Spleen (tissue), 11 donors: ENCODE measurements around the gene TAF1L. TPM values are rescaled to one million over a fixed set of nuclear protein-coding genes. Genes with fewer than 3 reads are reported as not detected.

Experiments used
- DNase-seq: peaks from one replicate; pipeline ENCODE4 v3.0.0-alpha.2; 2020
- H3K27ac ChIP-seq, 8 donors: fragments of 200-600 bp; sonication (generic) in 7 of 8; 1 replicate in 4 of 8; 2 replicates in 4 of 8; pipeline versions ENCODE4 v1.5.0 to v1.8.0; 2016 to 2021; ENCODE audit warnings: inconsistent platforms in 4 of 8, mild to moderate bottlenecking in 4 of 8, moderate library complexity in 1 of 8
- H3K27me3 ChIP-seq, 7 donors: fragments of 200-600 bp; sonication (generic) in 6 of 7; replicated peaks in 1 of 7; 1 replicate in 4 of 7; 2 replicates in 3 of 7; pipeline versions ENCODE4 v1.5.0 to v1.8.0; 2016 to 2021; ENCODE audit warnings: inconsistent platforms in 3 of 7, mild to moderate bottlenecking in 1 of 7
- H3K36me3 ChIP-seq, 6 donors: fragments of 200-600 bp; sonication (generic) in 5 of 6; 1 replicate in 4 of 6; 2 replicates in 2 of 6; pipeline versions ENCODE4 v1.5.0 to v1.8.0; 2016 to 2021; ENCODE audit warnings: inconsistent platforms in 2 of 6
- H3K4me1 ChIP-seq, 6 donors: fragments of 200-600 bp; sonication (generic) in 5 of 6; 1 replicate in 3 of 6; 2 replicates in 3 of 6; pipeline versions ENCODE4 v1.5.0 to v1.8.0; 2016 to 2021; ENCODE audit warnings: inconsistent platforms in 3 of 6
- H3K4me3 ChIP-seq, 8 donors: fragments of 200-600 bp; sonication (generic) in 7 of 8; 1 replicate in 4 of 8; 2 replicates in 4 of 8; pipeline versions ENCODE4 v1.5.0 to v1.8.0; 2016 to 2021; ENCODE audit warnings: inconsistent platforms in 4 of 8, mild to moderate bottlenecking in 4 of 8, moderate library complexity in 2 of 8
- H3K9me3 ChIP-seq, 8 donors: fragments of 200-600 bp; sonication (generic) in 7 of 8; 1 replicate in 4 of 8; 2 replicates in 4 of 8; pipeline versions ENCODE4 v1.5.0 to v1.8.0; 2016 to 2021; ENCODE audit warnings: inconsistent platforms in 4 of 8
- CTCF ChIP-seq, 11 experiments: fragments of 200-600 bp in 7 of 11; fragments of 450-650 bp in 4 of 11; sonication (generic) in 4 of 11; IDR thresholded peaks in 8 of 11; conservative IDR thresholded peaks in 3 of 11; 1 replicate in 7 of 11; 2 replicates in 4 of 11; pipeline versions ENCODE4 v1.4.0 to v1.8.0; 2016 to 2021; ENCODE audit warnings: antibody characterized with exemption in 11 of 11, inconsistent platforms in 4 of 11, mild to moderate bottlenecking in 1 of 11
- POLR2A ChIP-seq, 3 donors: fragments of 450-650 bp; IDR thresholded peaks; one replicate each; pipeline ENCODE4 v1.5.1; 2017; ENCODE audit warnings: antibody characterized with exemption in 3 of 3, mild to moderate bottlenecking in 1 of 3
- POLR2AphosphoS5 ChIP-seq, 3 donors: sonication (generic); formaldehyde crosslinking; IDR thresholded peaks; one replicate each; pipeline ENCODE4 v1.5.1; 2017; ENCODE audit warnings: antibody characterized with exemption in 3 of 3
- WGBS, 5 donors: extraction: QIAGEN DNeasy Blood & Tissue Kit in 3 of 5; methylation state at CpG; one replicate each; pipeline versions ENCODE4 v1.1.5 to v1.1.7; 2013 to 2018; 5-methylcytosine and 5-hydroxymethylcytosine counted together
- intact Hi-C: fragments of 100-400 bp; cut with DNase I; formaldehyde crosslinking; loops from one replicate; pipeline ENCODE4 v1.15.0; 2023; ENCODE audit warnings: low total_unique reads
- polyA plus RNA-seq, 3 donors: library from polyadenylated mRNA; stranded (reverse); fragments of 200-250 nt; gene quantifications; one replicate each; pipeline ENCODE4 v1.2.1, GENCODE V29; 2013
- total RNA-seq, 7 donors: library from RNA; depleted of rRNA in 3 of 7; stranded (reverse); fragments of >200 nt in 3 of 7; fragmentation: NEBNext Ultra II Directional in 4 of 7; extraction: Animal tissue kit (Norgen Biotek cat#: 25700) in 4 of 7; gene quantifications; one replicate each; pipeline versions ENCODE4 v1.1.0 to v1.2.1, GENCODE V29; 2016 to 2021
- donor health status: healthy with polysubstance abuse.
- donor health status: DM: no; HTN: no; CAD: no; lungs with moderate emphysema.
- donor health status: DM: no; HTN: no; CAD: no.
- donor health status: Bipolar disorder and iron deficiency.
- donor health status: healthy.
- donor health status: DM: no; HTN: no; CAD: no.
- donor health status: DM: yes; HTN: yes; CAD: no.

TAF1L gene
- total and polyA plus RNA-seq, 10 donors = 0.07 to 0.17 (median 0.10) TPM; not detected in 6

GRCh38 chr9:32625320-32625719 is 10.1 kb downstream of the TAF1L start:
- Histone ChIP-seq H3K27me3 (peaks cover 0 to 10% (median 0%) of the 10 kb centered on the region in 7 donors), H3K4me1 (no peaks in the 10 kb centered on the region), H3K27ac (no peak overlapping the region), H3K4me3 (no peak overlapping the region), H3K9me3 (no peaks in the 10 kb centered on the region), H3K36me3 (no peaks in the 10 kb centered on the region)
- no peak for TF ChIP-seq POLR2AphosphoS5 (IDR thresholded peaks at IDR 0.05)
- no peak for TF ChIP-seq CTCF (IDR thresholded peaks at IDR 0.05 in 8 of 11, conservative IDR thresholded peaks at IDR 0.05 in 3 of 11)
- no peak for TF ChIP-seq POLR2A (IDR thresholded peaks at IDR 0.05)
- WGBS, 5 donors = 74 to 86% (median 77%) methylated on average over 2 of the region's 2 CpGs
- DNase-seq = no peak
- intact Hi-C loops = no loop called here

GRCh38 chr9:32622948-32623347 is 12.5 kb downstream of the TAF1L start:
- Histone ChIP-seq H3K27me3 (peaks cover 0 to 28% (median 0%) of the 10 kb centered on the region in 7 donors), H3K9me3 (no peaks in the 10 kb centered on the region), H3K27ac (no peak overlapping the region), H3K4me3 (no peak overlapping the region), H3K4me1 (no peaks in the 10 kb centered on the region), H3K36me3 (no peaks in the 10 kb centered on the region)
- 62 to 75% (median 67%) methylated on average over 1 of the region's 1 CpG for WGBS, 5 donors
- no peak for TF ChIP-seq POLR2A (IDR thresholded peaks at IDR 0.05)
- no peak for TF ChIP-seq CTCF (IDR thresholded peaks at IDR 0.05 in 8 of 11, conservative IDR thresholded peaks at IDR 0.05 in 3 of 11)
- TF ChIP-seq POLR2AphosphoS5 (IDR thresholded peaks at IDR 0.05) = no peak
- intact Hi-C loops = no loop called here
- DNase-seq = no peak

GRCh38 chr9:32618261-32618660 is 17.2 kb downstream of the TAF1L start:
- peaks cover 0 to 34% (median 5%) of the 10 kb centered on the region in 7 donors for H3K27me3 ChIP-seq
- no peak for DNase-seq
- H3K4me1 ChIP-seq = no peaks in the 10 kb centered on the region
- no peak for TF ChIP-seq POLR2AphosphoS5 (IDR thresholded peaks at IDR 0.05)
- no peak for TF ChIP-seq CTCF (IDR thresholded peaks at IDR 0.05 in 8 of 11, conservative IDR thresholded peaks at IDR 0.05 in 3 of 11)
- TF ChIP-seq POLR2A (IDR thresholded peaks at IDR 0.05) = no peak
- 68 to 78% (median 76%) methylated on average over 5 of the region's 5 CpGs for WGBS, 5 donors
- H3K9me3 ChIP-seq = no peaks in the 10 kb centered on the region
- no peaks in the 10 kb centered on the region for H3K36me3 ChIP-seq
- H3K27ac ChIP-seq = no peak overlapping the region
- intact Hi-C loops = no loop called here
- H3K4me3 ChIP-seq = no peak overlapping the region

GRCh38 chr9:32606811-32607210 is 28.7 kb downstream of the TAF1L start:
- no peak for DNase-seq
- TF ChIP-seq POLR2AphosphoS5 (IDR thresholded peaks at IDR 0.05) (no peak), CTCF (IDR thresholded peaks at IDR 0.05 in 8 of 11, conservative IDR thresholded peaks at IDR 0.05 in 3 of 11) (no peak), POLR2A (IDR thresholded peaks at IDR 0.05) (no peak)
- H3K27me3 ChIP-seq = no peaks in the 10 kb centered on the region
- no peaks in the 10 kb centered on the region for H3K36me3 ChIP-seq
- intact Hi-C loops = no loop called here
- no peak overlapping the region for H3K4me3 ChIP-seq
- 53 to 62% (median 56%) methylated on average over 2 of the region's 2 CpGs for WGBS, 5 donors
- H3K27ac ChIP-seq = no peak overlapping the region
- peaks cover 0 to 14% (median 8%) of the 10 kb centered on the region in 8 donors for H3K9me3 ChIP-seq
- H3K4me1 ChIP-seq = no peaks in the 10 kb centered on the region
